Prostate gland (tissue), 2 donors: Measurements from ENCODE around the gene ITGAV.

Experiments
- CTCF ChIP-seq, 4 experiments: fragments of 200-600 bp in 2 of 4; fragments of 450-650 bp in 2 of 4; sonication (generic) in 2 of 4; IDR thresholded peaks; 1 replicate in 3 of 4; 2 replicates in 1 of 4; pipeline ENCODE4 v1.5.1; 2016 to 2019; ENCODE audit warnings: antibody characterized with exemption in 4 of 4, mild to moderate bottlenecking in 2 of 4, moderate library complexity in 2 of 4
- POLR2A ChIP-seq: fragments of 450-650 bp; IDR thresholded peaks from one replicate; pipeline ENCODE4 v1.6.1; 2016; ENCODE audit warnings: antibody characterized with exemption, mild to moderate bottlenecking
- POLR2AphosphoS5 ChIP-seq: sonication (generic); formaldehyde crosslinking; IDR thresholded peaks from one replicate; pipeline ENCODE4 v1.6.1; 2017; ENCODE audit warnings: antibody characterized with exemption

- TF ChIP-seq POLR2A (no peak), CTCF (IDR thresholded peaks at IDR 0.05) (no peak), POLR2AphosphoS5 (no peak)
Measured at GRCh38 chr2:186542002-186542401, 47.9 kb upstream of the ITGAV start.
